ENCODE measurements around the gene KDM2A.

KDM2A gene

DNA sequence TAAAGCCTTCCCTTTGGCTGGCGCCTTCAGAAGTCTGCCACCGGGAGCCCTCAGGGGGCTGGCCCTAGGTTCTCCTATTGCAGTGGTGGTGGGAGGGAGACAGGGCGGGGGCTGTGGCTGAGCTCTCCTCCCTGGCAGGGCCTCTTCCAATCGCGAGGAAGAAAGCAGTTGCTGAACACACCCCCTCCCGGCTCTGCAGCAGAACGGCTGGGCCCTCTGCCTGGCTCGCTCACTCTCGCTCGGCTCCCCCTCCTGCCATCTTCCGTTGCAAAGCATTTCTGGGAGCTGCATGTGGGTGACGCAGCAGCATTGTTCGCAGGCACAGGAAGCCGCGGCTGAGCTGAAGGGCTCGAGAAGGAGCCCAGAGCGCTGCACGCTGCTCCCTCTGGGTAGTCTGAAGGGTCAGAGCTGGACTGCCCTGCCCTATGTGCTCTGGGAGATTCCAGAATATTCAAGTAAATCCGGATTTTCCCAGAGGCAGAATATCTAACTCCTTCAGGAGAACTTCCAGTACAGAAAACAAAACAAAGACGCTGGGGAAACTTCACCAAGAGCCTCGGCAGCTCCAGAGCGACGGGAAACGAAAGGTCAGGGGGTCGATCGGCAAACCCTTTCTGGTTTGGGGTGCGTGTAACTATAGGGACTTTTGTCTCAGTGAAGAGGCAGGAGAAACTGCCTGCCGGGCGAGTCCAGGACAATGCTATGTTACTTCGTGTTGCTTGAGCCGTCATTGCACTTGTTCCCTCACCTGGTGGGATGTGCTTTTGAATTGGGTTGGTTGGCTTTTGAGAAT lies 120.9 kb downstream of the KDM2A start:
- peak; percentile 97 to 99 for DNase-seq

DNA sequence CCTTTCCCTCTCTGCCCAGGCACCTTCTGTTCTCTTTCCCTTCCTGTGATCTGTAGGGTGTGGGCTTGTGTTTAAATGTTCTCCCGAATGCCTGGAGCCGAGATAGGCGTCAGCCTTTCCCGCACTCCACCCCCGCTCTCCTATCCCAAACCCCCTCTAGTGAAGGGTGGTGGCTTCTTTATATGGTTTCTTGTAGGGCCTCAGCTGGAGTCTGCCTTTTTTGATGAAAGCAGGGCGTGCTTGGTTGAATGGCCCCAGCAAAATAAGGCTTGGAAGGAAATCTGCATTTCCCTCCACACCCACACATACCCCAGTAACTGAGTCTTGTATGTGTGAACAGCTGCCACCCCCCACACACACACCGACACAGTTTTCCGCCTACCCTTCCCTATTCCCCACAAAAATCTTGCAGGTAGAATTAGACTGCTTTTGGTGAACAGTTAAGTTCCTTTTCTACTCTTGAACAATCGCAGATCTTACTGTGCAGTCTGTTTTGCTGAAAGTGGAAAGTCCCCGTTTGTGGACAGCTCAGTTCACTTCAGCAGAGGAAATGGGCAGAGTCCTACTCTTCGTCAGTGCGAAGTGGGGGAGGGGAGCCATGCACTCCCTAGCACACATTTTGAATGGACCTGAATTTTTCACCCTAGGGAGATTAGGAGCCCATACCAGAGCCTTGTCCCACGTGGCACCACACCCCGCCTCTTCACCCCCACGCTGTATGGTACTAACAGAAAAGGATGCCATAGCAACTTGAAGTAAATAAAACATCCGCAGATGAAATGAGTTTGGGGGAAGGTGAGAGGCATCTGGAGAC lies 121.7 kb downstream of the KDM2A start:
- peak; percentile 22 to 51 for DNase-seq

DNA sequence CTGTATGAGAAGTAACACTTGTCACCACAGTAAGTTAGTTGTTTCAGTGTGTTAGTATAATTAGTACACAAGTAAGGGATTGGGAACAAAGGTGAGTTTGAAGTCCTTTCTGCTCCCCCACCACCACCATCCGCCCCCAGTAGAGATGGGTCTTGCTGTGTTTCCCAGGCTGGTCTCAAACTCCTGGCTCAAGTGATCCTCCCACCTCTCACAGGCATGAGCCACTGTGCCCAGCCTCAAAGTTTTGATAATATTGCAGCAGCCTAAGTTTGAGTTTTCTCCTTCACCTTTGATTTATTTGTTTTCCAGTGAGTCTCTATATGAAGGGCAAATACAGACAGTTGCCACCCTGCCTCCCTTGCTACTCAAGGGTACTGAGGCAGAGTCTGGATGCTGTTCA lies 123.5 kb downstream of the KDM2A start:
- DNase-seq, result no peak

DNA sequence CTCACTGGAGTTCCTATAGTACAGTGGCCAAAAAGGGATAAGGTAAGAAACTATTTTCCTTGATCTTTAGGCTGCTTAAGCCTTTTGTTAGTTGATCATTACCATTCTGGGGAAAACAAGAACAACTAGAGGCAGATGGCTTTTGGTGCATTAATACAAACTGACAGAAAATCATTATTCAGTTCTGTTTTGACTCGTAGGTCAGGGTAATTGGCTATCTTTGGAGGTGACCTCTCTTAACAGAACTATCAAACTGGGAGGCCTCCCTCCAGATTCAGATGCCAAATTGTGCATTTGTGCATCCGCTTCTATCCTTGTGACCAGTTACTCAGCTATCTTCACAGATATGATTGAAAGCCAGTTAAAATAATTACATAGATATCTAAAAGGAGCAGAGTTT lies 124.0 kb downstream of the KDM2A start:
- DNase-seq, result no peak

DNA sequence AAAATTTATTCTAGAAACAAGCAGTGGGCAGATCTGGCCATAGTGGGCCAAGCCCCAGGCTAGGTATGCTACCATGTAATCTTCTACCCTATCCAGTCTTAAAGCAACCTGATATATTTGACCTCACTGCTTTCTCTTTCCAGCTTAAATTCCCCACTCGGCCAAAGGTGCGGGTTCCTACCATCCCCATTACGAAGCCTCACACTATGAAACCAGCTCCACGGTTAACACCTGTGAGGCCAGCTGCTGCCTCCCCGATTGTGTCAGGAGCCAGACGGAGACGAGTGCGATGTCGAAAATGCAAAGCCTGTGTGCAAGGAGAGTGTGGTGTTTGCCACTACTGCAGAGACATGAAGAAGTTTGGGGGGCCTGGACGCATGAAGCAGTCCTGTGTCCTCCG lies 126.0 kb downstream of the KDM2A start:
- DNase-seq, result no peak

DNA sequence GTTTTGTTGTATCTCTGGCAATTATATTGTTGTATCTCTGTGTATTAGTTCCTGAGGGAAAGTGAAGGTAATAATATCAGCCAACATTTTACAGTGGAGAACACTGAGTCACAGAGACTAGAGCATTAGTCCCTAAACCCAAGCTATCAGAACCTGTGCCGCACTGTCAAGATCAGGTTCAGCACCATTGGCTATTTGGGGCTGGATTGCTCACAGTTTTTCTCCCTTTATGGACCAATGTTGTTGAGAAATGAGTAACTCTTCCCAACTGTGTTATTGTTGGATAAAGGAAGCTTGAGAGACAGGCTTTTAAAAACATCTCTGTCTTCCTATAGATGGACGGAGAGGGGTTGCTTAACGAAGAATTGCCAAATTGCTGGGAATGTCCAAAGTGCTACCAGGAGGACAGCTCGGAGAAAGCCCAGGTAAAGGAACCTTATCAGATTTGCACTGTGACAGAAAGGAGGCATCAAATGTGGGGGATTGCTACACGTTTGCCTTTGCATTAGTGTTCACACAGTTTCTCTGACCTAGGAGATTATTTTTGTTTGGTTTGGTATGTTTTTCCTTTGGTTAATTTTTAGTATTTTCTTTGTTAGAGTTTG lies 129.0 kb downstream of the KDM2A start:
- no peak for DNase-seq

DNA sequence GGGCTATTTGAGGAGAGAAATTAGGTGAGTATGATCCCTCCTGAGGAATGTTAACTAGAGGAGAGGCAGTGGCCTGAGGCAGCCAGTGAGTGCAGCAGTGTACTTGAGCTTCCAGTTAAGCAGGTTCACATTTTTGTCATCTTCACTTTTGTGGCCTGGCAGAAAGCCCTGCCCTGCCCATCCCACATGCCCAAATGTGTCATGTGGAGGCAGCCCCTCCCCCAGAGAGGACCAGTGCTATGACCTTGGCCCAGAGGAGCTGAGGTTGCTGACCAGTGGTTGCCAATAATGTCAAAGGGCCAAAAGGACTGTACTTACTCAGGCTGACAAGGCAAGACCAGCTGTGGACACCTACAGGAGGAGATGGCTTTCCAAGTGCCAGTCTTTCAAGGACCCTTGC lies 129.6 kb downstream of the KDM2A start:
- DNase-seq, result no peak

DNA sequence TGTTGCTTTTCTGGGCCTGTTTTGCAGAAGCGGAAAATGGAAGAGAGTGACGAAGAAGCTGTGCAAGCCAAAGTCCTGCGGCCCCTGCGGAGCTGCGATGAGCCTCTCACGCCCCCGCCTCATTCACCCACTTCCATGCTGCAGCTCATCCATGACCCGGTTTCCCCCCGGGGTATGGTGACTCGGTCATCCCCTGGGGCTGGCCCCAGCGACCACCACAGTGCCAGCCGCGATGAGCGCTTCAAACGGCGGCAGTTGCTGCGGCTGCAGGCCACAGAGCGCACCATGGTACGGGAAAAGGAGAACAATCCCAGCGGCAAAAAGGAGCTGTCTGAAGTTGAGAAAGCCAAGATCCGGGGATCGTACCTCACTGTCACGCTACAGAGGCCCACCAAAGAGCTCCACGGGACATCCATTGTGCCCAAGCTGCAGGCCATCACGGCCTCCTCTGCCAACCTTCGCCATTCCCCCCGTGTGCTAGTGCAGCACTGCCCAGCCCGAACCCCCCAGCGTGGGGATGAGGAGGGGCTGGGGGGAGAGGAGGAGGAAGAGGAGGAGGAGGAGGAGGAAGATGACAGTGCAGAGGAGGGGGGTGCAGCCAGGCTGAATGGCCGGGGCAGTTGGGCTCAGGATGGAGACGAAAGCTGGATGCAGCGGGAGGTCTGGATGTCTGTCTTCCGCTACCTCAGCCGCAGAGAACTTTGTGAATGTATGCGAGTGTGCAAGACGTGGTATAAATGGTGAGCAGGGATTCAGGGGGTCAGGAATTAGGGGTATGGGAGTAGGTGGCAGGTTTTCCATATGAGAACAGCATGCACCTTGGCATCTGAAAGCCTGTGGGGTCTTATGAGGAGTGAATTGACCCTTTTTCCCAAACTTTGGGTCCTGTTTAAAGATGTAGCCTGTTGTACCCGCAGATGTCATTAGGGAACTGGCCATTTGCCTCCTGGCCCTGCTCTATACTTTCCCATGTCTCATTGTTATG lies 131.3 kb downstream of the KDM2A start:
- no peak for DNase-seq

DNA sequence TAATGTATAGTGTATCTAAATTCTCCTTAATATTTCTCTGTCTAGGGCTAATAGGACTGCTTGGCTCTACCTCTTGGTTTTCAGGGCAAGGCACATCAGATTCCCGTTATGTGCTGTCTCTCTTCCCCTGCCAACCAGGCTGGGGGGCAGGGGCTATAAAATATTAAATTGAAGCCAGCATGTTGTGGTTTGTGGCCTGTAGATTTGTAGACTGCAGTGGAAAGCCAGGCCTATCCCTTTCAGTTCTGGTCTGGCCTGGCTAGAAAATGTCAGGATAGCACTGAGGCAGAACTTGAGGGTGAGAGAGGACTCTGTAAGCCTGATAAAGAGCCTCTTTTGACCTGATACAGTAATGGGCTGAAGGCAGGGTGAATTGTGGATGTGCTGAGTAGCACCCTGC lies 132.8 kb downstream of the KDM2A start:
- no peak for DNase-seq

DNA sequence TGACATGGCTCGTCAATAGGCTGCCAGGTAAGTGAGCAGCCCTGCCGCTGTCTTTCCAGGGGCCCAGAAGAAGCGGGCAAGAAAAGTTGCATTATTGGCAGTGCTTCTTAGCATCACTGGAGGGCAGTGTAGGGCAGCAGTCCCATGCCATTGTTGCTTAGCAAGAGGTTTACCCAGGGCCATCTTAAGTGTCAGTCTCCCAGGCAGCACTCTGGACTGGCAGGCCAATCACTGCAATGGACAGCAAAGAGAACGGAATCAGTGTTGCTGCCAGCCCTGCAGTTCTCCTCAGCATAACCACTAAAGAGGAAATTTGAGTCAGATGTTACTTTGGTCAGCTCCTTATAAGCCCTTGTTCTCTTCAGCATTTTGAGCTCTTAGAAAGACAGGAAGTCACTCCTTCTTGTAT lies 133.8 kb downstream of the KDM2A start:
- peak; percentile 22 to 40 for DNase-seq

DNA sequence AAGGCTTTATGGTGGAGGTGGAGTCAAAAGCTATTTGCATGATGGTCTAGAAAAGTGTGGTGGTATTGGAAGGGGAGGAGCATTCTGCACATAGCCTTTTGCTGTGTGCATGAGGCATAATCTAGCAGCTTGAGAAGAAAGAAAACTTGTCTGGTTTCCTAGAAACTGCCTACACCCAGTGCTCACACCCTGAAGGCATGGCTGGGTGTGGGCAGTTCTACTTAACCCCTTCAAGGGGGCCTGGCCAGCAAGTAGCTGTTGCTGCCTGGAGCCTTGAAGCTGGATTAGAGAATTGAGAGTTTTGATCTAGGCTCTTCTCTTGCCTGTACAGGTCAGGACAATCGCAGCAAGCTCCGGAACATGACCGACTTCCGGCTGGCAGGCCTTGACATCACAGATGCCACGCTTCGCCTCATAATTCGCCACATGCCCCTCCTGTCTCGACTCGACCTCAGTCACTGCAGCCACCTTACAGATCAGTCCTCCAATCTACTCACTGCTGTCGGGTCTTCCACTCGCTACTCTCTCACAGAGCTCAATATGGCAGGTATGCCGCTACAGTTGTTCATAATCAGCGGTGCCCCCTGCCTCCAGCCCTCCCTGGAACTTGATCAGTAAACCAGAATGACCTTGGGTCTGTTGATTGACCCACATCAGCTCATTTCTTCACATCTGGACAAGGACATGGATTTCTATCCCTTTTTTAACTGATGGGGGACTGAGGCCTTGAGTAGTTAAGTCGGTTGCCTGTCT lies 135.0 kb downstream of the KDM2A start:
- no peak for DNase-seq

DNA sequence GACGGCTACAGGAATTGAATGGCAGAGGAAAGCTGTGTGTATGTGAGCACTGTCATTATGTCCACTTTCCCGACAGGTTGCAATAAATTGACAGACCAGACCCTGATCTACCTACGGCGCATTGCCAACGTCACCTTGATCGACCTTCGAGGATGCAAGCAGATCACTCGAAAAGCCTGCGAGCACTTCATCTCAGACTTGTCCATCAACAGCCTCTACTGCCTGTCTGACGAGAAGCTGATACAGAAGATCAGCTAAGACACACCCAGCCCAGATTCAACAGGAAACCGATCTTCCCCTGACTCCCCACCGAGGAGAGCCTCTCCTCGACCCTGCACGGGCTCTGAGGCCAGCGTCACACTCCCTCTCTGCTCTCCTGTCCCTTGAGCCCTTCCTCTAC lies 135.7 kb downstream of the KDM2A start:
- no peak for DNase-seq

DNA sequence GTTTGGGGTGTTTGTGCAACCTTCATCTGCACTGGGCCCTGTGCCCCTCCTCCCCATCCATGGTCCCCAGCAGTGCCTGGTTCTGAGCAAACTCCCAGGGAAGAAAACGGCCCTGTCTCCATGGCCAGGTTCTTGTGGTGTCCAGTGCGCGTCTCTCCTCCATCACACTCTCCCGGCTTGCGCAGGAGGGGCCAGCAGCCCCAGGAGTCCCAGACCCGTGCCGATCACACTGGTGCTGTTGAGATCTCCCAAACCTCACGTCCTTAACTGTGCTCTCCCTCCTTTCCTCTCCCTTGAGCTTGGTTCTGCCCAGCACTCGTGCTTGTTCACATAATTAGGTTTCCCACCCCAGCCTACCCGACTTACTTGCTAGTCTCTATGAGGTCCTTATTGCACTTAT lies 136.3 kb downstream of the KDM2A start:
- no peak for DNase-seq

DNA sequence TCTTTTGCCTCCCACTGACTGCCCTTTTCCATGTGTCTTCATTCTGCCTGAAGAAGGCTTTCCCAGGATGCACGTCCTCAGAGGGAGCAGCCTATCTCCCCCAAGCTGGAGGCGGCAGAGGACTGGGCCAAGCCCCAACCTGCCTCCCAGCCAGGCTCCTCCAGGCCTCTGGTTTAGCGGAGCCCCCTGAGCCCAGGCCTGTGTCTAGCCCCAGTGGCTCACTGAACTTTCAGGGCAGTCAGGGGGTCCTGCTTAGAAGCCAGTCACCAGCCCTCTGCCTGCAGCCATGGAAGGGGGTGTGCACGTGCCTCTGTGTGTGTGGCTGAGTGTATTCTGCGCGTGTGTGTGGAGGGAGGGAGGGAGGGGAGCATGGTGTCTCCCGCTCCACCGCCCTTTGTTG lies 136.8 kb downstream of the KDM2A start:
- no peak for DNase-seq

DNA sequence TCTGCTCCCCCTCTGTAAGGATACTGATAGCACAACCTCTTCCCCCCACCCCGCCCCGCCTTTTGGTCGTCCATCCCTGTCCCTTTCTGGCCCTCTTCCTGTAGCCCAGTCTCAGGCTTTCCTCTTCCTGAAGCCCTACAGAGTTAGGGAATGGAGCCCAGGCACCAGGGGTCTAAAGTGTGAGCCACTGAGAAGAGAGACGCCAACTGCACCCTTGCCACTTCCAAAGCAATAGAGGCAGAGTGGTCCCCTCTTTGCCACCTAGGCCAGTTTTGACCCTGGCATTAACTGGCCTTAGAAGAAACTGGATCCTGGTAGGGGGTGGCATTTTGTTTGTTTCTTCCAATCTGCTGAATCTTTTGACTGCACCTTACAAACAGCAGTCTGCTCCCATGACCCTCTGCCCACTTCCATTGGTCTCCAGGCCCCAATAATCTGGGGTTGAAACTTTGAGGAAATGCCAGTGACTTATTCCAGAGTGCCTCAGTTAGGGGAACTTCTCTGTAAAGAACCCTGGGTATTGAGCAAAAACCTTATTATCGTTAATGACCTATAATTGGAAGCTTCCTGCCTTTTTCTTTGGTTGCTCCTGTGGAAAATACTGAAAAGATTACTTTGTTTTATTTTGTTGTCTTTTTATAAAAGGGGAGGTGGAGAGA lies 137.5 kb downstream of the KDM2A start:
- DNase-seq, result no peak

DNA sequence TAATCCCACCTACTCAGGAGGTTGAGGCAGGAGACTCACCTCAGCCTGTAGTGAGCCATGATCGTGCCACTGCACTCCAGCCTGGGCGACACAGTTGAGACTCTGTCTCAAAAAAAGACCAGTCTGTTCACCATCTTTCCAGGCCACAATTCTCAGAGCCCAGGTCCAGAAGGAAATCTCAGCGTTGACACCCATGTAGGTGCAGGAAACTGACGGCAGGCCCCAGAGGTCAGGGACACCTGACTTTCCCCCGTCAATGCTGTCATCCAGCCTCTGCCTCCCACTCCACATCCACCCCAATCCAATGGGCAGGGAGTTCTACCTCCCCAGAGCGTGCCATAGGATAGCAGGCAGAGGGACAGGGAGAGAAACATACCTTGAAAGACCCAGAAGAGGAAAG lies 141.3 kb downstream of the KDM2A start:
- no peak for DNase-seq

DNA sequence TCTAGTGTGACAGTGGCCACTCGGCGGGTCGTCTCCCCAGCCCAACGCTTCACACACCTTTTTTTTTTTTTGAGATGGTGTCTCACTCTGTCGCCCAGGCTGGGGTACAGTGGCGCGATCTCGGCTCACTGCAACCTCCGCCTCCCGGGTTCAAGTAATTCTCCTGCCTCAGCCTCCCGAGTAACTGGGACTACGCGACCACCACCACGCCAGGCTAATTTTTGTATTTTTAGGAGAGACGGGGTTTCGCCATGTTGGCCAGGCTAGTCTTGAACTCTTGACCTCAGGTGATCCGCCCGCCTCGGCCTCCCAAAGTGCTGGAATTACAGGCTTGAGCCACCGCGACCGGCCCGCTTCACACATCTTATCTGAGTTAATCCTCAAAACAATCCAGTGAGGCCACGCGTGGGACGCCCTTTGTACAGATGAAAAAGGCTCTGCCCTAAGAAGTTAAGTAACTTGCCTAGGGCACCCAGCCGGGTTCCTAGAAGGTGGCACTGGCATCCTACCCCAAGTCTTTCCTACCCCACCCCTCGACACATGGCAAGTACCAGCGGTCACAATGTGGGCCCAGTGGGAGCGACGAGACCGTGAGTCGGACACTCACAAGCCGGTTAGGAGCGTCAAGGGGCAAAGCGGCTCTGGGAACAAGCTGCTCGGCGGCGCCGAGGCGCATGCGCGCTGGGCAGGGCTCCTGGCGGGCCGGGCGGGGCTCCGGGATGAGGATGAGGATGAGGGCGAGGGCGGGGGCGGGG lies 142.0 kb downstream of the KDM2A start:
- peak in 1 of 2 donors; percentile 68 for DNase-seq

DNA sequence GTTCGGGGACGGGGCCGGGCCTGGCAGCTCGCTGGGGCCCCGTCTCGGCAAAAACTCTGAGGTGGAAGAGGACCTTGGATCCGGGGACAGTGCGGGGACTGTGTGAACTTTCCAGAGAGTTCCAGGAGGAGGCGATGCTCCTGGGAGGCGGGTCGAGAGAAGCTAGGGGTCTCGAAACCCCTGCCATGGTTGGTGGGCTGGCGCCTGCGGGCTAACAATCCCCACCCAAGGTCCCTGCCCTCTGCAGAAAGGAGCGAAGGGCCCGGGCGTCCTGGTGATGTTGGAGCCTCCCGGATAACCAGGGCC lies 142.5 kb downstream of the KDM2A start:
- no peak for DNase-seq

DNA sequence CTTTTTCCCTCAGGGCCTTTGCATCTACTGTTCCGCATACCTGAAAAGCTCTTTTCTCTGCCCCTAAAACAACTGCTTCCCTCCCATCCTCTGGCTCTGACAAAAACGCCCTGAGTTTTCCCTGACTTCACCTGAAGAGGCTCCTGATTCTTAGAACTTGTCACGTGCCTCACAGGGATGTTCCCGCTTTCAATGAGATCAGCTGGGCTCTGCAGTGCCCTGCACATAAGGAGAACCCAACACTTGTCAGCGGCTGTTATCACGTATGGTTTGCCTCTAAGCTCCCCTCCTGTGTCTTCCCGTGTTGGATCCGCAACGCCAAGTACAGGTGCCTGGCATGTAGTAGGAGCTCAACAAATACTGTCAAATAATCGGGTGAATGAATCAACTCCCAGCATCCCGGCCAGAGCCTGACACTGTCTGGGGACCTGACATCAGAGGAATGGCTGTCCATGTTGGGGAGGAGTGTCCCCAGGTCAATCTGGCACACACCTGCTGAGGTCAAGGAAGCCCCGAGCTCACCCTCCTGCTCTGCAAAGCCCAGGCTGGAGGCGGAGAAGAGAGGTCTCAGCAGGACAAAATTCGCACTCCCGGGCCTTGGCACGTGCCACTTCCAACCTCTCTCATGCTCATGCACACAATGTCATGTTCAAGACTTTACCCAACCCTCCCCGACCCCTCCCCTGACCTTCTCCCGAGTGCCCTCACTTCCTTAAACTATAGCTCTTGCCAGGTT lies 143.1 kb downstream of the KDM2A start:
- no peak for DNase-seq

All from hippocampal formation (tissue), 2 donors.